HepG2 (cell line): Measurements from ENCODE around the gene TNFRSF6B. TPM values are rescaled to one million over a fixed set of nuclear protein-coding genes. Genes with fewer than 3 reads are reported as not detected.
A peak's percentile ranks its signal among the peaks of the same experiment; 100 is the strongest.

Experiments used
- ATF4 ChIP-seq, 2 experiments: fragments of 450-650 bp in 1 of 2; sonication (generic) in 1 of 2; formaldehyde crosslinking; IDR thresholded peaks; 2 replicates each; pipeline versions ENCODE4 v1.5.0 to v1.8.0; 2020 to 2022; ENCODE audit warnings: mild to moderate bottlenecking in 1 of 2, missing genetic modification reagents in 1 of 2
- BCL3 ChIP-seq: sonication (generic); formaldehyde crosslinking; IDR thresholded peaks from 2 replicates; pipeline ENCODE4 v1.5.1; 2020; ENCODE audit warnings: mild to moderate bottlenecking, missing genetic modification reagents, moderate library complexity
- BCLAF1 ChIP-seq: fragments of 450-650 bp; IDR thresholded peaks from 2 replicates; pipeline ENCODE4 v1.6.1; 2017; ENCODE audit warnings: mild to moderate bottlenecking
- HNRNPL ChIP-seq: fragments of 200-400 bp; formaldehyde crosslinking; IDR thresholded peaks from 2 replicates; pipeline ENCODE4 v1.6.1; 2017; ENCODE audit warnings: mild to moderate bottlenecking, low read depth, low read length
- KDM4B ChIP-seq: sonication (generic); formaldehyde crosslinking; IDR thresholded peaks from 2 replicates; pipeline ENCODE4 v1.4.0; 2020; ENCODE audit warnings: missing genetic modification reagents
- MED8 ChIP-seq: sonication (generic); formaldehyde crosslinking; IDR thresholded peaks from 2 replicates; pipeline ENCODE4 v1.8.1; 2023; ENCODE audit warnings: mild to moderate bottlenecking, missing genetic modification reagents; ENCODE audit not compliant: insufficient replicate concordance
- MTA1 ChIP-seq: sonication (generic); formaldehyde crosslinking; IDR thresholded peaks from 2 replicates; pipeline ENCODE4 v1.4.0; 2020; ENCODE audit warnings: missing genetic modification reagents, mild to moderate bottlenecking, borderline replicate concordance
- NCOR1 ChIP-seq: fragments of 200-600 bp; sonication (generic); IDR thresholded peaks from 2 replicates; pipeline ENCODE4 v1.7.0; 2017; ENCODE audit warnings: antibody characterized with exemption, low read length, borderline replicate concordance
- NONO ChIP-seq, 2 experiments: fragments of 450-650 bp in 1 of 2; sonication (generic) in 1 of 2; formaldehyde crosslinking in 1 of 2; IDR thresholded peaks in 1 of 2; conservative IDR thresholded peaks in 1 of 2; 2 replicates each; pipeline versions ENCODE4 v1.6.1 to v1.8.0; 2017 to 2022; ENCODE audit warnings: mild to moderate bottlenecking in 1 of 2, missing genetic modification reagents in 1 of 2, moderate library complexity in 1 of 2
- PBX3 ChIP-seq: sonication (generic); formaldehyde crosslinking; IDR thresholded peaks from 2 replicates; pipeline ENCODE4 v1.8.1; 2023; ENCODE audit warnings: missing genetic modification reagents, inconsistent platforms, borderline replicate concordance
- PCBP1 ChIP-seq: fragments of 200-400 bp; formaldehyde crosslinking; IDR thresholded peaks from 2 replicates; pipeline ENCODE4 v1.6.1; 2017; ENCODE audit warnings: mild to moderate bottlenecking, low read depth, low read length, borderline replicate concordance
- ZNF354B ChIP-seq: sonication (generic); formaldehyde crosslinking; IDR thresholded peaks from 2 replicates; pipeline ENCODE4 v1.8.0; 2022; ENCODE audit warnings: mild to moderate bottlenecking, missing genetic modification reagents
- ZNF441 ChIP-seq: sonication (generic); formaldehyde crosslinking; IDR thresholded peaks from 2 replicates; pipeline ENCODE4 v1.7.0; 2021; ENCODE audit warnings: missing genetic modification reagents, borderline replicate concordance
- polyA plus RNA-seq, 8 experiments: library from polyadenylated mRNA; depleted of rRNA in 3 of 8; stranded (reverse) in 7 of 8; unstranded in 1 of 8; fragments of >200 nt; fragmentation: Illumina TruSeq in 4 of 8; extraction: Trizol in 4 of 8; gene quantifications; 2 replicates each; pipeline versions ENCODE4 v1.2.1 to v1.2.3, GENCODE V29; 2011 to 2016; ENCODE audit warnings: low read depth in 4 of 8, missing spikeins in 1 of 8, mixed read lengths in 1 of 8; ENCODE audit not compliant: insufficient read depth in 1 of 8
- total RNA-seq, 5 experiments: library from RNA; depleted of rRNA; stranded (reverse); fragments of >200 nt; fragmentation: Illumina TruSeq; extraction: Trizol; gene quantifications; 2 replicates each; pipeline ENCODE4 v1.2.3, GENCODE V29; 2016; ENCODE audit warnings: low read depth in 1 of 5
- TF ChIP-seq, protein P1 (sequence below): sonication (generic); formaldehyde crosslinking; IDR thresholded peaks from 2 replicates; pipeline ENCODE4 v1.8.0; 2022; ENCODE audit warnings: mild to moderate bottlenecking, missing genetic modification reagents, moderate library complexity
- TF ChIP-seq, protein P2 (sequence below): sonication (generic); formaldehyde crosslinking; IDR thresholded peaks from 2 replicates; pipeline ENCODE4 v1.4.0; 2020; ENCODE audit warnings: missing genetic modification reagents; ENCODE audit errors: not compliant biosample characterization
- TF ChIP-seq, protein P3 (sequence below): sonication (generic); formaldehyde crosslinking; IDR thresholded peaks from 2 replicates; pipeline ENCODE4 v1.5.0; 2020; ENCODE audit warnings: mild to moderate bottlenecking, missing genetic modification reagents

TNFRSF6B gene
- total and polyA plus RNA-seq, 2 of the 13 experiments (the other 11 are each of a cell fraction or from before 2014, with no cell fraction given), result 0.24 TPM; not detected in 1

DNA sequence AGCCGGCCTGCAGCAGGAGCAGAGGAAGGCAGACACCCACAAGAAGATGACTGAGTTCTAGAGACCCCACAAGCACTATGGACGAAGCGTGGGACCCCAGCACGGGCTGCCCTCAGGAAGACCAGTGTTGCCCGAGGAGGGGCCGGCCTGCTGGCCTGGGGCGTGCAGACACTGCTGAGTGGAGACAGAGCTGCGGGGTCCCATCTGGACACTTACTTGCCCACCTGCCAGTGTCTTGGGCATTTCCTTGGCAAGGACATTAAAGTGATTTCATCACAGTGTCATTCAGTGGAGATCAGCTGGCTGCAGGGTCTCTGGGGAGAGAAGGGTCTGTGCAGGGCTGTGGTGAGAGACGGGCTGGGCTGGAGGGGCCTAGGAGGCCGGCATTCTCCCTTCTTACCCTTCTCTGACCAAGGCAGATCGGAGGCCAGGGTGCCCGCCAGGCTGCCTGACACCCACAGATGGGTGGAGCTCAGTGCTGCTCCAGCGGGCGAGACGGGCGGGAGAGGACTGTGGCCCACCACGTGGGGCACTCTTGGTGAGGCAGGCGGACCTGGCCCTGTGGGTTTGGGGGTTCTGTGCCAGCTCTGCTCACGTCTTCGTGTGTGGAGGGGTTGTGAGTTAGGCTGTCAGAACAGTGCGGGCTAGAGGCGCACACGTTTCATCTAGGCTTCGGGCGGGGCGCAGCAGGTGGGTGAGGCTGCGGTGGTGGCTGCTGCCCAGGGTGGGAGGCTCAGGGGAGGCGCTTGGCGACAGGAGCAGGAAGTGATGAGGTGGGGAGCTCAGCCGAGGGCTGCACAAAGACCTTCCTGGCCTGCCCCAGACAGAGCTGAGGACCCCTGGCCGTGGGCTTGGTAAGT, 39.6 kb downstream of the TNFRSF6B start, which contains the start of gene LIME1 (continued):
- TF ChIP-seq ZNF441 (CRISPR knock-in tag) (no peak), NONO (IDR thresholded peaks at IDR 0.05) (no peak), NONO (CRISPR knock-in tag; conservative IDR thresholded peaks at IDR 0.05) (peak; percentile 1; the same call in 1 of the 2 replicates), ATF4 (CRISPR knock-in tag; IDR thresholded peaks at IDR 0.05) (no peak), NCOR1 (no peak), MTA1 (CRISPR knock-in tag) (no peak), HNRNPL (peak; percentile 93), PCBP1 (peak; percentile 29; the same call in 1 of the 2 replicates), BCL3 (CRISPR knock-in tag) (no peak; the same call in 1 of the 2 replicates), KDM4B (no peak), ZNF354B (no peak), MED8 (no peak), BCLAF1 (no peak), PBX3 (CRISPR knock-in tag) (no peak)
- TF ChIP-seq, protein P1, sequence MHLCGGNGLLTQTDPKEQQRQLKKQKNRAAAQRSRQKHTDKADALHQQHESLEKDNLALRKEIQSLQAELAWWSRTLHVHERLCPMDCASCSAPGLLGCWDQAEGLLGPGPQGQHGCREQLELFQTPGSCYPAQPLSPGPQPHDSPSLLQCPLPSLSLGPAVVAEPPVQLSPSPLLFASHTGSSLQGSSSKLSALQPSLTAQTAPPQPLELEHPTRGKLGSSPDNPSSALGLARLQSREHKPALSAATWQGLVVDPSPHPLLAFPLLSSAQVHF (CRISPR knock-in tag), result no peak
- TF ChIP-seq, protein P2, sequence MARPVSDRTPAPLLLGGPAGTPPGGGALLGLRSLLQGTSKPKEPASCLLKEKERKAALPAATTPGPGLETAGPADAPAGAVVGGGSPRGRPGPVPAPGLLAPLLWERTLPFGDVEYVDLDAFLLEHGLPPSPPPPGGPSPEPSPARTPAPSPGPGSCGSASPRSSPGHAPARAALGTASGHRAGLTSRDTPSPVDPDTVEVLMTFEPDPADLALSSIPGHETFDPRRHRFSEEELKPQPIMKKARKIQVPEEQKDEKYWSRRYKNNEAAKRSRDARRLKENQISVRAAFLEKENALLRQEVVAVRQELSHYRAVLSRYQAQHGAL, result no peak
- TF ChIP-seq, protein P3, sequence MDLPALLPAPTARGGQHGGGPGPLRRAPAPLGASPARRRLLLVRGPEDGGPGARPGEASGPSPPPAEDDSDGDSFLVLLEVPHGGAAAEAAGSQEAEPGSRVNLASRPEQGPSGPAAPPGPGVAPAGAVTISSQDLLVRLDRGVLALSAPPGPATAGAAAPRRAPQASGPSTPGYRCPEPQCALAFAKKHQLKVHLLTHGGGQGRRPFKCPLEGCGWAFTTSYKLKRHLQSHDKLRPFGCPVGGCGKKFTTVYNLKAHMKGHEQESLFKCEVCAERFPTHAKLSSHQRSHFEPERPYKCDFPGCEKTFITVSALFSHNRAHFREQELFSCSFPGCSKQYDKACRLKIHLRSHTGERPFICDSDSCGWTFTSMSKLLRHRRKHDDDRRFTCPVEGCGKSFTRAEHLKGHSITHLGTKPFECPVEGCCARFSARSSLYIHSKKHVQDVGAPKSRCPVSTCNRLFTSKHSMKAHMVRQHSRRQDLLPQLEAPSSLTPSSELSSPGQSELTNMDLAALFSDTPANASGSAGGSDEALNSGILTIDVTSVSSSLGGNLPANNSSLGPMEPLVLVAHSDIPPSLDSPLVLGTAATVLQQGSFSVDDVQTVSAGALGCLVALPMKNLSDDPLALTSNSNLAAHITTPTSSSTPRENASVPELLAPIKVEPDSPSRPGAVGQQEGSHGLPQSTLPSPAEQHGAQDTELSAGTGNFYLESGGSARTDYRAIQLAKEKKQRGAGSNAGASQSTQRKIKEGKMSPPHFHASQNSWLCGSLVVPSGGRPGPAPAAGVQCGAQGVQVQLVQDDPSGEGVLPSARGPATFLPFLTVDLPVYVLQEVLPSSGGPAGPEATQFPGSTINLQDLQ (CRISPR knock-in tag), result 0 out of 2 replicates have a peak, but pooled peaks have one; percentile 8
